Stimulated activated CD8-positive, alpha-beta memory T cell treated with anti-CD3 and anti-CD28 coated beads, Interleukin-15, amount 100 ng/mL, for 48 hours (primary cell): ENCODE results near the gene LRIT1.

Experiments
- DNase-seq, 2 donors: peaks; one replicate each; pipeline ENCODE4 v3.0.0-alpha.2; 2020; ENCODE audit warnings: low read depth in 2 of 2

LRIT1 gene

DNA sequence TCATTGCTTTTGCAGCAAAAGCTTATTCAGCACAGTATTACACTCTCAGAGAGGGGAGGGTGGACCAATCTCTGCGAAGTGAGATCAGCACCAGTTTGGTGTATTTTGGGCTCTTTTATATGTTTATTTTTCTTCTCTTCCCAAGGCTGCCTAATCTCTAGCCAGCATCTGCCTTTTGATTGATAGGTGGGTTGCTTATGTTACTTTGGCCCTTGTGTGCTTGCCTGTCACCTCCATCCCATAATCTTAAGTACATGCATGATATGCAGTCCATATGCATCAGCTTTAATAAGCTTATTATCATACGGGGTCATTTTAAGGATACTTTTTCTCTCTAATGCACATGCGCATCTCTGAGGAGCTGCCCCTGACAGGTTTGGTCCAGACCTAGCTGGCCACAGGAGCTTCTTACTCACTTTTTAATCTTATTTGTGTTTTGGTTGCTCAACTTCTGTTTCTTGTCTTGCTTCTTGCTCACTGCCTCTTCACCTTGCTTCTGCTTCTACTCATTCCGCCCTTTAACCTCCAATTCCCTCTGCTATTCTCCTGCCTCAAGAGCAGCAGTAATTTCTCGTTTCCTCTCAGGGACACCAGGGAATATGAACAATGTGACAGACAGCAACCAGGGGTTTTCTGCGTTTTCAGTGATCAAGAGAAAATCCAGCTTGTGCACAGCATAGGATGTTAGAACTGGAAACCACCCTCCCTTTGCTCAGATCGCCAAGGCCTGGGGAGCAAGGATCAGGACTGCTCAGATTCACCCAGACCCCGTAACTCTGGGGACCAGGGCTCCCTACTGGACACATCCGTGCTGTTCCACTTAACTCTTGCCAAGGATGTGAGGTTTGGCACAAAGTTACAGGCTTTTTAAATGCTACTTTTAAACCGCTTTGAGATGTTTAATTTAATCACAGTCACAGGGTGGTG is 13.5 kb upstream of the LRIT1 start:
- DNase-seq, result no peak

DNA sequence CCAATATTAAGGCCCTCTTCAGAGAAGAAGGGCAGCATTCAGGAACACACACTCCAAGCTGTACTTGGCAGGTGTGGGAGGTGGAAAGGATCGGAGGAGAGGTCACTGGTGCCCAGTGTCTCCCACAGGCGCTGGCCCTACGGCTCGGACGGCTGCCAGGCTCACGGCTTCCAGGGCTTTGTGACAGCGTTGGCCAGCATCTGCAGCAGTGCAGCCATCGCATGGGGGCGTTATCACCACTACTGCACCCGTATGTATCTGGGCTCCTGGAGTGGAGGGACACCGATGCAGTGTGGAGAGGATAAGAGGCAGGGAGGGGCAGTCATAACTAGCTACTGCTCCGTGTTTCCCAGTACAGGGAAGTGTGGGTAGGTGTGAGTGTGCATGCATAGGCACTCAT is 7.4 kb upstream of the LRIT1 start:
- DNase-seq, result no peak

DNA sequence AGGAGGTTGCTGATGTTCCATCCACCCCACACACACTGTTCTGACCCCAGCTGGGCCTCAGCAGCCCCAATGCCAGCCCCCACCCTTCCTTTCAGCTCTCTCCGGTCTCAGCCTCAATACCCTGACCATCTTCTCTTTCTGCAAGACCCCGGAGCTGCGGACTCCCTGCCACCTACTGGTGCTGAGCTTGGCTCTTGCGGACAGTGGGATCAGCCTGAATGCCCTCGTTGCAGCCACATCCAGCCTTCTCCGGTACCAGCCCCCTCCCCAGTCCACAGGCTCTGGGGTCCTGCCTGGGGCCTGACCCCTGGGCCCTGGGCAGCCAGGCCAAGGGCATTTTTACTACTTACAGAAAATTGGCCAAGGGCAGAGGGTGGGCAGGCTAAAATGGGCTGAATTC is 6.2 kb upstream of the LRIT1 start:
- DNase-seq, result no peak

DNA sequence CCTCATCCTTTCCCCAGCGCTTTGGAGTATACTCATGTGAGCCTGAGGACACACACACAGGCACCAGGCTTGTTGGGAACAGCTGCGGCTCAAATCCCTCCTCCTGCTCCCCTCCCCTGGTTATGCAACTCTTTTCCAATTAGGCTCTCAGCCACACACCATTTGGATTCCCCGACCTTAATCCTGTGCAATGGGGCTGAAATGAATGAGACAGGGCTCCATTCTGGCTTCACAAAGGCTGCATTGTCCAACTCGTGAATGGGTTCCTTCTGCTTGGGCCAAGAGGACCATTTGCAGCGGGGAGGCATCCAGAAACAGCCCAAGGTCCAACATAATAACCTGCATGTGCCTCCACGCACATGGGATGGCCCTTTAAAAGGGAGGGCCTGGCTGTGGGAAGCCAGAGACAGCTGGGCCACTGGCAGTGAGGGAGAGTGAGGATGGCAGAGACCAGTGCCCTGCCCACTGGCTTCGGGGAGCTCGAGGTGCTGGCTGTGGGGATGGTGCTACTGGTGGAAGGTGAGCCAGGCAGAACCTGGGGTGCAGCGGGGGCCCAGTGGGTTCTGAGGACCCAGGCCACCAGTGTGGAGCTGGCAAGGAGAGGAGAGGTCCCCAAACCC is 3.4 kb upstream of the LRIT1 start, which contains the start of gene RGR:
TSS of gene RGR (plus strand) at position 403 of the 620 bp plus-strand sequence. CDS start at position 441, 38 bp downstream.
- DNase-seq, result no peak

DNA sequence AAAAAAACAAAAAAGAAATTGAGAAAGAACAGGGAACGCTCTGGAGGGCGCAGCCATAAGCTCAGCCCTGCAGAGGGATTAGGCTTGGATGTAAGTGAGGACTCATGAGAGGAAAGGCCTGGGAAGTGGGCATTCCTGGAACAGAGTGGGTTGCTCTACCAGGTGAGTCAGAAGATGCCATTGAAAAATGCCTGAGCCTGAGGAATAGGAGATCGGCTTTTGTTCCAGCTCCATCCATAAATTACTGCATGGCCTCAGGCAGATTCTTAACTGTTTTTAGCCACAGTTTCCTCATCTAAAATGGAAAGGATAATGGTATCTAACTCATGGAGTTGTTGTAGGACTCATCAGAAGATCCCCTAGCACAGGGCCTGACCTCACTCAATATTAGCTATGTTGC is 2.4 kb upstream of the LRIT1 start:
- DNase-seq, result no peak

- DNase-seq, result no peak
Observed at GRCh38 chr10:84238909-84239308, 2.4 kb downstream of the LRIT1 start.

GRCh38 chr10:84237199-84238051 is 3.9 kb downstream of the LRIT1 start:
- no peak for DNase-seq

GRCh38 chr10:84236807-84237198 is 4.5 kb downstream of the LRIT1 start:
- no peak for DNase-seq

DNA sequence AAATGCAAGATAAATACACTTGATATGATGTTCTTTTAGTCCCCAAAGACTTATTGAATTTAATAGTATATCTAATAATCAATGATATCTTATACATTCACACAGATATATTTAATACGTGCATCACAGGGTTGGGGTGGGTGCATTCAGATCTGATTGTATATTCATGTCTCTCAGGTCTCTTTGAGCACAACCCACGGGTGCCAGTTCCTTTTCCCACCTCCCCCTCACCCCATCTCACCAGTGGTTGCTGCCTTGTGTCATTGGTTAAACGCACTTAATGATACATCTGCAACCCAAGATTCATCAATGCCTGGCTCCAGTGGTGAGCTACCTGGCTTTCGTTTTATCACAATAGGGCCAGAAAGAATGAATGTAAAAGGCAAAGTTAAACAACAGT is 6.2 kb downstream of the LRIT1 start:
- DNase-seq, result no peak

- no peak for DNase-seq
Observed at GRCh38 chr10:84234479-84234878, 6.9 kb downstream of the LRIT1 start.

GRCh38 chr10:84233940-84234339 is 7.4 kb downstream of the LRIT1 start:
- DNase-seq, result no peak

GRCh38 chr10:84232376-84232775 is 9.0 kb downstream of the LRIT1 start:
- DNase-seq, result no peak

GRCh38 chr10:84230359-84230758 is 11.0 kb downstream of the LRIT1 start:
- DNase-seq, result no peak

DNA sequence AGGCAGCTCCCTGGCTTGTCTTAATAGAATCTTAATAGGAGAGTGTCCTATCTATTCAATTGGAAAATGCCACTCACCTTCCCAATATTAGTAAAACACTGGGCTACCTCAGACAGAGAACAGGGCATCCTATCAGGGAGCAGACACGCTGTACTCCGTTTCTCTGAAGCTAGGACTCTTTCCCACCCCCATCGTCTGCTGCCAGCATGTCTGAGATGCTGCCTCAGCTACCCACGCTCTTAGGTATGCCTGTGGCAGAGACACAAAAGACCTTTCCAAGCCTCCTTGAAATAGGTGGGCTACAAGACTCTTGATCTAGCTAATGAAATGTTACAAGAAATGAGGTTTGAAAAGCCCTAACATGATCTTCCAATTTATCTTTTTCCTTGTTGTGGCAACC is 13.5 kb downstream of the LRIT1 start:
- DNase-seq, result no peak

- no peak for DNase-seq
Observed at GRCh38 chr10:84226616-84227015, 14.7 kb downstream of the LRIT1 start.

DNA sequence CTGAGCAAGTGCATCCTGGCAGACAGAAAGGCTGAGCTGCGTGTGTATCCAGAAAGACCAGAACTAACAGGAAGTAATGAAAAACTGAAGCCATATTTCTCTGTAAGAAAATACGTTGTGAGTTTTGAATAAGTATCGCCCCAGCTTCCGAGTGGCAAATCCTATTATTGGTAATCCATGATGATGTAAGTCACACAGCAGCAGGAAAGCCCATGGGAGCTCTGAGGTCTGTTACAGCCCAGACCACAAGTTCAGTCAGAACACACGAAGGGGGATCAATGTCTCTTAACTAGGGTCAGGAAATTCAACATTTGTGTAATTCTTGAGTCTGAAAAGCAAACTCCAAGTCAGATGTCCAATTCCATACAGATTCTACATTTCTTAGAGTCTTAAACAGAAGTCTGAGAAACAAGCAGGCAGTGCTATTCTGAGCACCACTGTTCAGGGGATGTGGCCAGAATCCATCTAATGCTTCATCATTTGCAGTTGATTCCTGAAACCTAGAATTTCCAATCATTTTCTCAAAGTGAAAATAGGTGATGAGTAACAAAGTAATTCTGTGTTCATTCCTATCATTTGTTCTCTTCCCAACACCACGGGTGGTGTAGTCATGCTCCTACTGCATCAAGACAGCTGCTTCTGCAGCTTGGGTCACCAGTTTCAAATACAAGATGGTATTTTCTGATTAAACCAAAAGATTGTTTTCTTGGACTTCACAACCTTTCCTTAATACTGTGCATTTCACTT is 15.7 kb downstream of the LRIT1 start, which contains the start of gene LRIT2:
TSS of gene LRIT2 (minus strand) at position 118 of the 747 bp plus-strand sequence. CDS start at position 94, 24 bp downstream.
- no peak for DNase-seq

GRCh38 chr10:84224411-84225028 is 16.8 kb downstream of the LRIT1 start:
- no peak for DNase-seq

- DNase-seq, result no peak
Observed at GRCh38 chr10:84221916-84222315, 19.4 kb downstream of the LRIT1 start.

DNA sequence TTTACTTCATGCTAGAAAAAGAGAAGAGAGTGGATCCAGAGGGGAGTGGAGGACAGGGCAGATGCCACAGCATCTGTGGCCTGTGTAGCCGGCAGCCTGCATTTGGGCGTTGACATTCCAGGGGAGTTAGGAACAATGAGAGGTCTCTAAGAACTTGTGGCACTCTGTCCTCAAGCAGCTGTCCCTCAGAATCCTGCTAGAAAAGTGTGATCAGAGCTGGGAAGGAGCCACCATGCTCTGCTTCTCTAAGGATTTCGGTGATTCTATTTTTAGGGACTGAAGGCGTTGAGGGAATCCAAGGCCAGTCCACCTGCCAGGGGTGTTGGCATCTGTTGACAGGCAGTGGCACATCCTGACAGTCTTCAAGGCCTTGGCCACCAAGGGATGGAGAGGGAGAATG is 23.6 kb downstream of the LRIT1 start:
- DNase-seq, result no peak

DNA sequence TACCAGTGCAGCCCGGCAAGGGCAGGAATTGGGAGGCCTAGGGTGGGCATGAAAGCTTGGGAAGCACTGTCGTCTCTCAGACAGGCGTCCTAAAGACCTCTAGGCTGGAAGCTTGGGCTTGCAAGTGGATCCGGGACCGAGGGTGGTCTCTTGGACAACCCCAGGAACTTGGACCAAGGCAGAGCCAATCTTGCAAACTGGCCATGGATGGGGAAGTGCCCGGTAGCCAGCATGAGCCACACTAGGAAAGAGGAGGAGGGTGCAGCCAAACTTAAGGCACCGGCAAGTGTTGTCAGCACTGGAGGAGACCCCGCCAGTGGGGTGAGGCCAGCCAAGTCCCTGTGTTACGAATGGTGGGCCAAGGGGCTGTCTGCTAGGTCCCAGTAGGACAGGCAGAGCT is 24.5 kb downstream of the LRIT1 start:
- no peak for DNase-seq
